CD14-positive monocyte (primary cell): ENCODE measurements around the gene SRD5A1. TPM values are rescaled to one million over a fixed set of nuclear protein-coding genes. Genes with fewer than 3 reads are reported as not detected.

Experiments used
- DNase-seq, 3 donors: peaks; one replicate each; pipeline ENCODE4 v3.0.0-alpha.2; 2011 to 2022
- H2AFZ ChIP-seq: 2 replicates; pipeline ENCODE4 v1.6.0; 2012; ENCODE audit warnings: mild to moderate bottlenecking, low read depth, low read length, inconsistent platforms; ENCODE audit not compliant: insufficient read depth, poor library complexity, severe bottlenecking
- H3K27ac ChIP-seq, 2 donors: 1 replicate in 1 of 2; 2 replicates in 1 of 2; pipeline ENCODE4 v1.5.1; 2012 to 2013; ENCODE audit warnings: low read length in 2 of 2, control low read depth in 1 of 2, inconsistent platforms in 1 of 2, low read depth in 1 of 2, mild to moderate bottlenecking in 1 of 2
- H3K27me3 ChIP-seq, 2 donors: one replicate each; pipeline versions ENCODE4 v1.6.0 to v1.6.1; 2011 to 2013; ENCODE audit warnings: low read length in 2 of 2; ENCODE audit not compliant: control insufficient read depth in 2 of 2, insufficient read depth in 2 of 2
- H3K36me3 ChIP-seq, 2 donors: replicated peaks in 1 of 2; 1 replicate in 1 of 2; 2 replicates in 1 of 2; pipeline versions ENCODE4 v1.5.1 to v1.6.1; 2012 to 2013; ENCODE audit warnings: low read length in 2 of 2, control low read depth in 1 of 2, inconsistent platforms in 1 of 2, mild to moderate bottlenecking in 1 of 2; ENCODE audit not compliant: insufficient read depth in 2 of 2, control insufficient read depth in 1 of 2
- H3K4me1 ChIP-seq, 2 donors: 1 replicate in 1 of 2; 2 replicates in 1 of 2; pipeline versions ENCODE4 v1.5.1 to v1.6.1; 2012 to 2013; ENCODE audit warnings: low read length in 2 of 2, control low read depth in 1 of 2, inconsistent platforms in 1 of 2, mild to moderate bottlenecking in 1 of 2, moderate library complexity in 1 of 2; ENCODE audit not compliant: insufficient read depth in 2 of 2, control insufficient read depth in 1 of 2
- H3K4me2 ChIP-seq: replicated peaks from 2 replicates; pipeline ENCODE3; 2012; ENCODE audit warnings: low read length, moderate library complexity, mild to moderate bottlenecking; ENCODE audit not compliant: poor library complexity, severe bottlenecking; ENCODE audit errors: extremely low read depth
- H3K4me3 ChIP-seq, 3 experiments: fragments of 200-600 bp in 1 of 3; sonication (generic) in 1 of 3; replicated peaks in 1 of 3; 1 replicate in 2 of 3; 2 replicates in 1 of 3; pipeline ENCODE4 v1.5.1; 2011 to 2013; ENCODE audit warnings: low read length in 3 of 3, mild to moderate bottlenecking in 3 of 3, control low read depth in 2 of 3, low read depth in 2 of 3, inconsistent platforms in 1 of 3, moderate library complexity in 1 of 3
- H3K79me2 ChIP-seq: 2 replicates; pipeline ENCODE4 v1.6.0; 2012; ENCODE audit warnings: mild to moderate bottlenecking, control low read depth, inconsistent platforms, low read length, moderate library complexity; ENCODE audit not compliant: insufficient read depth
- H3K9ac ChIP-seq: 2 replicates; pipeline ENCODE4 v1.6.0; 2017; ENCODE audit warnings: low read length, mild to moderate bottlenecking; ENCODE audit not compliant: insufficient read depth, poor library complexity, severe bottlenecking
- H3K9me3 ChIP-seq, 2 donors: replicated peaks in 1 of 2; 1 replicate in 1 of 2; 2 replicates in 1 of 2; pipeline versions ENCODE4 v1.5.1 to v1.6.1; 2012 to 2013; ENCODE audit warnings: low read length in 2 of 2, control low read depth in 1 of 2; ENCODE audit not compliant: control insufficient read depth in 1 of 2, insufficient read depth in 1 of 2
- H4K20me1 ChIP-seq: 2 replicates; pipeline ENCODE4 v1.6.0; 2012; ENCODE audit warnings: mild to moderate bottlenecking, low read length, control low read depth, moderate library complexity; ENCODE audit not compliant: insufficient read depth
- H3K27ac Mint-ChIP-seq, 7 donors: one replicate each; pipeline ENCODE4 v1.8.0; 2020; ENCODE audit warnings: mild to moderate bottlenecking in 7 of 7, mixed read lengths in 7 of 7, moderate library complexity in 6 of 7, inconsistent platforms in 2 of 7
- H3K27me3 Mint-ChIP-seq, 3 donors: one replicate each; pipeline ENCODE4 v1.8.0; 2021 to 2022; ENCODE audit warnings: low read depth in 3 of 3, mild to moderate bottlenecking in 3 of 3, mixed read lengths in 3 of 3, moderate library complexity in 3 of 3, inconsistent platforms in 1 of 3
- H3K36me3 Mint-ChIP-seq, 2 donors: one replicate each; pipeline ENCODE4 v1.8.0; 2020; ENCODE audit warnings: mixed read lengths in 2 of 2, inconsistent platforms in 1 of 2, mild to moderate bottlenecking in 1 of 2
- H3K4me1 Mint-ChIP-seq: one replicate; pipeline ENCODE4 v1.8.0; 2020; ENCODE audit warnings: mild to moderate bottlenecking, mixed read lengths
- H3K4me3 Mint-ChIP-seq, 2 donors: one replicate each; pipeline ENCODE4 v1.8.0; 2020; ENCODE audit warnings: mild to moderate bottlenecking in 2 of 2, mixed read lengths in 2 of 2, moderate library complexity in 1 of 2
- H3K9me3 Mint-ChIP-seq, 7 donors: one replicate each; pipeline ENCODE4 v1.8.0; 2020 to 2022; ENCODE audit warnings: mixed read lengths in 7 of 7, mild to moderate bottlenecking in 6 of 7, moderate library complexity in 6 of 7, inconsistent platforms in 2 of 7
- WGBS: methylation state at CpG from one replicate; pipeline ENCODE4 v1.1.5; 2013; ENCODE audit warnings: missing lambda C conversion rate; ENCODE audit not compliant: insufficient coverage; 5-methylcytosine and 5-hydroxymethylcytosine counted together
- intact Hi-C, 2 donors: fragments of 100-400 bp; cut with micrococcal nuclease; formaldehyde crosslinking; loops; one replicate each; pipeline versions ENCODE4 v1.15.0 to v1.15.1; 2023
- polyA plus RNA-seq, 3 donors: library from polyadenylated mRNA; depleted of rRNA in 1 of 3; unstranded in 2 of 3; stranded (reverse) in 1 of 3; fragments of 300-500 nt in 2 of 3; fragments of >200 nt in 1 of 3; fragmentation: Illumina TruSeq in 2 of 3; gene quantifications; 1 replicate in 2 of 3; 2 replicates in 1 of 3; pipeline ENCODE4 v1.2.3, GENCODE V29; 2012 to 2021
- TF ChIP-seq, protein P1 (sequence below): fragments of 200-600 bp; IDR thresholded peaks from one replicate; pipeline ENCODE4 v1.8.0; 2022; ENCODE audit warnings: antibody characterized with exemption, mild to moderate bottlenecking

SRD5A1 gene
- polyA plus RNA-seq, 3 donors: 21.2 to 34.7 (median 26.0) TPM

- no peak overlapping the region for H3K4me3 Mint-ChIP-seq
Measured at GRCh38 chr5:6599739-6600138, 33.5 kb upstream of the SRD5A1 start.

GRCh38 chr5:6601271-6601670 is 32.0 kb upstream of the SRD5A1 start:
- H2AFZ ChIP-seq: no peak overlapping the region
- H3K36me3 ChIP-seq: peaks cover 78 to 100% of the 10 kb centered on the region in 2 donors
- no peak for DNase-seq
- intact Hi-C loops: no loop called here
- no peak overlapping the region for H3K9ac ChIP-seq
- no peaks in the 10 kb centered on the region for H3K27me3 ChIP-seq
- no peak overlapping the region for H3K27ac Mint-ChIP-seq
- no peaks in the 10 kb centered on the region for H3K9me3 Mint-ChIP-seq
- no peaks in the 10 kb centered on the region for H3K27me3 Mint-ChIP-seq
- WGBS: 99% methylated on average over 10 of the region's 11 CpGs
- H4K20me1 ChIP-seq: peaks cover 4% of the 10 kb centered on the region
- H3K4me3 ChIP-seq: no peak overlapping the region
- H3K4me2 ChIP-seq: no peak overlapping the region
- TF ChIP-seq, protein P1, sequence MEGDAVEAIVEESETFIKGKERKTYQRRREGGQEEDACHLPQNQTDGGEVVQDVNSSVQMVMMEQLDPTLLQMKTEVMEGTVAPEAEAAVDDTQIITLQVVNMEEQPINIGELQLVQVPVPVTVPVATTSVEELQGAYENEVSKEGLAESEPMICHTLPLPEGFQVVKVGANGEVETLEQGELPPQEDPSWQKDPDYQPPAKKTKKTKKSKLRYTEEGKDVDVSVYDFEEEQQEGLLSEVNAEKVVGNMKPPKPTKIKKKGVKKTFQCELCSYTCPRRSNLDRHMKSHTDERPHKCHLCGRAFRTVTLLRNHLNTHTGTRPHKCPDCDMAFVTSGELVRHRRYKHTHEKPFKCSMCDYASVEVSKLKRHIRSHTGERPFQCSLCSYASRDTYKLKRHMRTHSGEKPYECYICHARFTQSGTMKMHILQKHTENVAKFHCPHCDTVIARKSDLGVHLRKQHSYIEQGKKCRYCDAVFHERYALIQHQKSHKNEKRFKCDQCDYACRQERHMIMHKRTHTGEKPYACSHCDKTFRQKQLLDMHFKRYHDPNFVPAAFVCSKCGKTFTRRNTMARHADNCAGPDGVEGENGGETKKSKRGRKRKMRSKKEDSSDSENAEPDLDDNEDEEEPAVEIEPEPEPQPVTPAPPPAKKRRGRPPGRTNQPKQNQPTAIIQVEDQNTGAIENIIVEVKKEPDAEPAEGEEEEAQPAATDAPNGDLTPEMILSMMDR: no peak
- H3K27ac ChIP-seq: no peak overlapping the region
- no peak overlapping the region for H3K4me3 Mint-ChIP-seq
- H3K79me2 ChIP-seq: no peaks in the 10 kb centered on the region
- no peaks in the 10 kb centered on the region for H3K9me3 ChIP-seq
- H3K36me3 Mint-ChIP-seq: peaks cover 96 to 100% of the 10 kb centered on the region in 2 donors
- H3K4me1 ChIP-seq: no peaks in the 10 kb centered on the region
- H3K4me1 Mint-ChIP-seq: no peaks in the 10 kb centered on the region

More at GRCh38 chr5:6599739-6600138, 33.5 kb upstream of the SRD5A1 start:
- H3K9me3 ChIP-seq: no peaks in the 10 kb centered on the region
- no peaks in the 10 kb centered on the region for H3K4me1 Mint-ChIP-seq
- no peak overlapping the region for H3K4me3 ChIP-seq
- no peaks in the 10 kb centered on the region for H3K4me1 ChIP-seq
- TF ChIP-seq, protein P1: no peak
- no peak overlapping the region for H3K9ac ChIP-seq
- intact Hi-C loops: no loop called here
- H3K4me2 ChIP-seq: no peak overlapping the region
- H3K36me3 Mint-ChIP-seq: peaks cover 86 to 93% of the 10 kb centered on the region in 2 donors
- H3K27me3 ChIP-seq: no peaks in the 10 kb centered on the region
- DNase-seq: no peak
- H4K20me1 ChIP-seq: peaks cover 4% of the 10 kb centered on the region
- H3K27ac ChIP-seq: no peak overlapping the region
- H3K79me2 ChIP-seq: no peaks in the 10 kb centered on the region
- WGBS: 95% methylated on average over 8 of the region's 8 CpGs
- no peak overlapping the region for H2AFZ ChIP-seq
- H3K9me3 Mint-ChIP-seq: no peaks in the 10 kb centered on the region
- H3K36me3 ChIP-seq: peaks cover 64 to 86% of the 10 kb centered on the region in 2 donors
- H3K27me3 Mint-ChIP-seq: peaks cover 0 to under 1% (median 0%) of the 10 kb centered on the region in 3 donors
- no peak overlapping the region for H3K27ac Mint-ChIP-seq
